Psoas muscle (tissue), 8 donors: ENCODE results near the gene ZFP28. TPM values are rescaled to one million over a fixed set of nuclear protein-coding genes. Genes with fewer than 3 reads are reported as not detected.

Experiments
- ATAC-seq, 4 donors: fragments of 200-7000 bp; cut with Tn5 transposase; one replicate each; pipeline ENCODE4 v1.9.1; 2020; ENCODE audit warnings: moderate library complexity in 3 of 4, mild to moderate bottlenecking in 2 of 4
- DNase-seq, 2 donors: peaks; one replicate each; pipeline ENCODE4 v3.0.0-alpha.2; 2020
- H3K27ac ChIP-seq: fragments of 200-600 bp; one replicate; pipeline ENCODE4 v1.8.0; 2022
- H3K27me3 ChIP-seq, 3 donors: fragments of 200-600 bp in 1 of 3; one replicate each; pipeline versions ENCODE4 v1.6.1 to v1.8.0; 2013 to 2022; ENCODE audit warnings: low read length in 2 of 3, mild to moderate bottlenecking in 2 of 3, moderate library complexity in 1 of 3; ENCODE audit not compliant: insufficient read depth in 3 of 3
- H3K36me3 ChIP-seq, 2 donors: fragments of 200-600 bp in 1 of 2; one replicate each; pipeline versions ENCODE4 v1.6.1 to v1.8.0; 2013 to 2022; ENCODE audit warnings: low read depth in 1 of 2, mild to moderate bottlenecking in 1 of 2, moderate library complexity in 1 of 2; ENCODE audit not compliant: insufficient read depth in 1 of 2
- H3K4me1 ChIP-seq: fragments of 200-600 bp; one replicate; pipeline ENCODE4 v1.8.0; 2022
- H3K4me3 ChIP-seq: fragments of 200-600 bp; one replicate; pipeline ENCODE4 v1.8.0; 2022; ENCODE audit warnings: mild to moderate bottlenecking
- H3K9me3 ChIP-seq: fragments of 200-600 bp; one replicate; pipeline ENCODE4 v1.8.0; 2022
- WGBS, 3 donors: extraction: QIAGEN DNeasy Blood & Tissue Kit; methylation state at CpG; one replicate each; pipeline versions ENCODE4 v1.1.6 to v1.1.7; 2013; 5-methylcytosine and 5-hydroxymethylcytosine counted together
- intact Hi-C, 2 donors: fragments of 100-400 bp; cut with DNase I; formaldehyde crosslinking; loops; one replicate each; pipeline versions ENCODE4 v1.11.0 to v1.14.2; 2022
- polyA plus RNA-seq, 3 donors: library from polyadenylated mRNA; stranded (reverse); fragments of 200-250 nt; gene quantifications; one replicate each; pipeline ENCODE4 v1.2.3, GENCODE V29; 2013
- total RNA-seq, 4 donors: library from RNA; stranded (reverse); fragmentation: NEBNext Ultra II Directional in 2 of 4; extraction: Animal tissue kit (Norgen Biotek cat#: 25700) in 2 of 4; gene quantifications; one replicate each; pipeline versions ENCODE4 v1.2.1 to v1.2.4, GENCODE V29; 2021 to 2023
- TF ChIP-seq, protein P1 (sequence below): fragments of 200-600 bp; IDR thresholded peaks from one replicate; pipeline ENCODE4 v1.8.0; 2022; ENCODE audit warnings: antibody characterized with exemption
- donor health status: healthy with polysubstance abuse.
- donor health status: DM: no; HTN: no; CAD: no; lungs with moderate emphysema.
- donor health status: Bipolar disorder and iron deficiency.
- donor health status: healthy.
- donor health status: DM: yes; HTN: yes; CAD: no.
- donor health status: DM: no; HTN: no; CAD: no.
- donor health status: DM: no; HTN: no; CAD: no.
- donor health status: DM: yes; HTN: yes; CAD: no.

ZFP28 gene
- total and polyA plus RNA-seq, 7 donors: 1.7 to 7.0 (median 3.1) TPM

- peaks cover 0 to 17% of the 10 kb centered on the region in 2 donors for H3K36me3 ChIP-seq
- no peaks in the 10 kb centered on the region for H3K27me3 ChIP-seq
- no peak for DNase-seq
- no peaks in the 10 kb centered on the region for H3K4me1 ChIP-seq
- 56 to 57% (median 56%) methylated on average over 4 of the region's 4 CpGs for WGBS, 3 donors
- H3K4me3 ChIP-seq: peak overlapping the region; percentile 98
- TF ChIP-seq, protein P1, sequence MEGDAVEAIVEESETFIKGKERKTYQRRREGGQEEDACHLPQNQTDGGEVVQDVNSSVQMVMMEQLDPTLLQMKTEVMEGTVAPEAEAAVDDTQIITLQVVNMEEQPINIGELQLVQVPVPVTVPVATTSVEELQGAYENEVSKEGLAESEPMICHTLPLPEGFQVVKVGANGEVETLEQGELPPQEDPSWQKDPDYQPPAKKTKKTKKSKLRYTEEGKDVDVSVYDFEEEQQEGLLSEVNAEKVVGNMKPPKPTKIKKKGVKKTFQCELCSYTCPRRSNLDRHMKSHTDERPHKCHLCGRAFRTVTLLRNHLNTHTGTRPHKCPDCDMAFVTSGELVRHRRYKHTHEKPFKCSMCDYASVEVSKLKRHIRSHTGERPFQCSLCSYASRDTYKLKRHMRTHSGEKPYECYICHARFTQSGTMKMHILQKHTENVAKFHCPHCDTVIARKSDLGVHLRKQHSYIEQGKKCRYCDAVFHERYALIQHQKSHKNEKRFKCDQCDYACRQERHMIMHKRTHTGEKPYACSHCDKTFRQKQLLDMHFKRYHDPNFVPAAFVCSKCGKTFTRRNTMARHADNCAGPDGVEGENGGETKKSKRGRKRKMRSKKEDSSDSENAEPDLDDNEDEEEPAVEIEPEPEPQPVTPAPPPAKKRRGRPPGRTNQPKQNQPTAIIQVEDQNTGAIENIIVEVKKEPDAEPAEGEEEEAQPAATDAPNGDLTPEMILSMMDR: no peak
- H3K27ac ChIP-seq: no peak overlapping the region
- ATAC-seq: no peak
- intact Hi-C loops: no loop called here
- peaks cover 56% of the 10 kb centered on the region for H3K9me3 ChIP-seq
These were observed 55.7 kb downstream of the ZFP28 start for GRCh38 chr19:56594446-56594782.

DNA sequence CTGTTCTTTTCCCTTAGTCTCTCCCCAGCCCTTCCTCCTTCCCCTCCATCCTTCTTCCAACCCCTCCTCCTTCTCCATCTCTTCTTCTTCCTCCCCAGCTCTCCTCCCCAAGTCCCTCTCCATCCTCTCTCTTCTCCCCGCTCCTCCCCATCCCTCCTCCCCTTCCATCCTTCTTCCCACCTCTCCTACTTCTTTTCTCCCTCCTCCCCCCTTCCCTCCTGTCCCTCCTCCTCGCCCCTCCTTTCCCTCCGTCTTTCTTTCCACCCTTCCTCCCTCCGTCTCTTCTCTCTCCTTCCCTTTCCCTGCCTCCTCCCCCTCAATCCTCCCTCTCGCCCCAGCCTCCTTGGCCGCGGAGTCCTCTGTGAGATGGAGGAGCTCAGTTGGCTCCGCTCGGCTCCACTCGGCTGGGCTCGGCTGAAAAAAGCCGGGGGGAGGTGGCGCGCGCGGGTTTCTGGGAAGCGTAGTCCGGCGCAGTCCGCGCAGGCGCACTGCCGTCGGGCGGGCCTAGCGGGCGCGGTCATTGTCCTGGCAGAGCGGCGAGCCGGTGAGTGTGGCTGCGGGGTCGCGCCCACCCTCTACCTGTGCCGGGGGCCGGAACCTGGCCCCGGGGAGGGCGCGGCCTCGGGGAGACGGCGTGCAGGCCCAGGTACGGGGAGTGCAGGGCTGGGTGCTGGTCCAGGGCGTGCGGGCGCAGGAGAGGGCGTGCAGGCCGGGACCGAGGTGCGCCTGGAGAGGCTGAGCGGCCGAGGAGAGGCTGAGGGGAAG, 56.2 kb downstream of the ZFP28 start, which contains the start of gene ZNF71:
TSS of gene ZNF71 (plus strand) at position 520 of the 765 bp plus-strand sequence. CDS start 6,257 bp downstream, outside the sequence.
- Histone ChIP-seq H3K27me3 (no peaks in the 10 kb centered on the region), H3K4me3 (peak within 1 kb of the TSS; percentile 98), H3K4me1 (no peaks in the 10 kb centered on the region), H3K27ac (peak within 1 kb of the TSS; percentile 58), H3K36me3 (peaks cover 0 to 17% of the 10 kb centered on the region in 2 donors), H3K9me3 (peaks cover 56% of the 10 kb centered on the region)
- WGBS, 3 donors: 0 to 1% (median 0%) methylated on average over 52 of the region's 52 CpGs
- DNase-seq (peak; percentile 91 to 94), ATAC-seq (peak; percentile 96 to 100 (median 100))
- intact Hi-C loops: no loop called here
- TF ChIP-seq, protein P1: no peak

GRCh38 chr19:56595548-56595899, 56.8 kb downstream of the ZFP28 start:
- WGBS, 3 donors: 0 to 3% (median 1%) methylated on average over 4 of the region's 4 CpGs
- H3K9me3 ChIP-seq: peaks cover 51% of the 10 kb centered on the region
- H3K27ac ChIP-seq: peak overlapping the region; percentile 58
- no peaks in the 10 kb centered on the region for H3K27me3 ChIP-seq
- TF ChIP-seq, protein P1: no peak
- H3K4me1 ChIP-seq: no peaks in the 10 kb centered on the region
- peak overlapping the region; percentile 98 for H3K4me3 ChIP-seq
- DNase-seq (no peak), ATAC-seq (peak in 2 of 4 donors; percentile 32 to 43)
- intact Hi-C loops: no loop called here
- H3K36me3 ChIP-seq: peaks cover 0 to 17% of the 10 kb centered on the region in 2 donors

GRCh38 chr19:56596676-56597075, 57.9 kb downstream of the ZFP28 start:
- no peak for DNase-seq
- H3K4me3 ChIP-seq: peak overlapping the region; percentile 98
- H3K9me3 ChIP-seq: peaks cover 45% of the 10 kb centered on the region

More at GRCh38 chr19:56596676-56597075, 57.9 kb downstream of the ZFP28 start:
- Histone ChIP-seq H3K27ac (no peak overlapping the region), H3K36me3 (peaks cover 0 to 24% of the 10 kb centered on the region in 2 donors), H3K27me3 (no peaks in the 10 kb centered on the region), H3K4me1 (no peaks in the 10 kb centered on the region)
- no peak for ATAC-seq
- 63 to 78% (median 75%) methylated on average over 4 of the region's 4 CpGs for WGBS, 3 donors
- TF ChIP-seq, protein P1: no peak
- intact Hi-C loops: no loop called here
